Cardiac fibroblast (primary cell): ENCODE measurements around the gene OSBPL7.
A peak's percentile ranks its signal among the peaks of the same experiment; 100 is the strongest.

Experiments used
- DNase-seq, 2 donors: peaks; one replicate each; pipeline versions ENCODE4 v3.0.0 to v3.0.0-alpha.2; 2010; ENCODE audit warnings: low read depth in 2 of 2
- H3K4me3 ChIP-seq, 2 donors: replicated peaks in 1 of 2; 1 replicate in 1 of 2; 2 replicates in 1 of 2; pipeline ENCODE4 v1.5.1; 2011; ENCODE audit warnings: low read depth in 2 of 2, low read length in 2 of 2, mild to moderate bottlenecking in 2 of 2, moderate library complexity in 1 of 2
- TF ChIP-seq, protein P1 (sequence below): IDR thresholded peaks from one replicate; pipeline ENCODE4 v1.5.1; 2011; ENCODE audit warnings: low read depth, mild to moderate bottlenecking, low read length, inconsistent platforms

The OSBPL7 gene

GRCh38 chr17:47864791-47865216 lies 43.2 kb upstream of the OSBPL7 start:
- no peak for DNase-seq

DNA sequence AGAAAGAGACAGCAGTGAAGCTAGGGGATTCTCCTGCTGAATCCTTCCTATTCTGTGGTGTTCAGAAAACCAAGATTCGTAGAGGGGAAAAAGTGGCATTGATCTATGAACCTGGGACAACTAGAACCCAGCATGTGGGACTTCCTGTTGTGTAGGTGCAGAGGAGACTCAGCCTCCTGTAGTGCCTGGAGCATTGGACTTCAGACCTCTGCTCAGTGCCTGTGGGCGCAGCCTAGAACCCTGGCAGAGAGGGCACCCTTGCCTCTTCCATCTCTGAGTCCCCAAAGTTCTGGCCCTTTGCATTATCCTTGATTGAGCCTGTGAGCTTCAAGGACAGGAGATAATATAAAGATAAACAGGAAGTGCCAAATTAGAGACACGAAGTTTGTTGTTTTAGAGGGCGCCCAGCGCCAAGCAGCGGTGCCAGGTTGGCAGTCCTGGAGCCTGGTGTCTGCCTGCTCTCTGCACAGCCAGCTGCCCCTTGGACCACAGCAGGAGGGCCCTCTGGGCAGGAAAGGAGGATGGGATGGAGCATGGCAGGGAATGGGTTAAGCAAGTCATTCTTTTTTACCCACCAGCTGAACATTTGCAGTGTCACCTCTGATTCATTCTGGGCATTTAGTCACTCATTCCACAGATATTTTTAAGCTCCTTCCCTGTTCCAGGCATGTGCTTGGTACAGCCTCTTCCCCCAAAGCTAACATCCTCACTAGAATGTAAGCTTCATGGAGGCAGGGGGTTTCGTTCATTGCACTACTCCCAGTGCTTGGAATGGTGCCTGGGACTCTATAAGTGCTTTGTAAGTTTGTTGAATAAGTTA lies 41.2 kb upstream of the OSBPL7 start:
- TF ChIP-seq, protein P1, sequence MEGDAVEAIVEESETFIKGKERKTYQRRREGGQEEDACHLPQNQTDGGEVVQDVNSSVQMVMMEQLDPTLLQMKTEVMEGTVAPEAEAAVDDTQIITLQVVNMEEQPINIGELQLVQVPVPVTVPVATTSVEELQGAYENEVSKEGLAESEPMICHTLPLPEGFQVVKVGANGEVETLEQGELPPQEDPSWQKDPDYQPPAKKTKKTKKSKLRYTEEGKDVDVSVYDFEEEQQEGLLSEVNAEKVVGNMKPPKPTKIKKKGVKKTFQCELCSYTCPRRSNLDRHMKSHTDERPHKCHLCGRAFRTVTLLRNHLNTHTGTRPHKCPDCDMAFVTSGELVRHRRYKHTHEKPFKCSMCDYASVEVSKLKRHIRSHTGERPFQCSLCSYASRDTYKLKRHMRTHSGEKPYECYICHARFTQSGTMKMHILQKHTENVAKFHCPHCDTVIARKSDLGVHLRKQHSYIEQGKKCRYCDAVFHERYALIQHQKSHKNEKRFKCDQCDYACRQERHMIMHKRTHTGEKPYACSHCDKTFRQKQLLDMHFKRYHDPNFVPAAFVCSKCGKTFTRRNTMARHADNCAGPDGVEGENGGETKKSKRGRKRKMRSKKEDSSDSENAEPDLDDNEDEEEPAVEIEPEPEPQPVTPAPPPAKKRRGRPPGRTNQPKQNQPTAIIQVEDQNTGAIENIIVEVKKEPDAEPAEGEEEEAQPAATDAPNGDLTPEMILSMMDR = no peak
- no peak overlapping the region for H3K4me3 ChIP-seq
- peak; percentile 65 to 92 for DNase-seq

More at GRCh38 chr17:47864791-47865216, 43.2 kb upstream of the OSBPL7 start:
- TF ChIP-seq, protein P1 = no peak
- no peak overlapping the region for H3K4me3 ChIP-seq

- TF ChIP-seq, protein P1 = no peak
- no peak for DNase-seq
- H3K4me3 ChIP-seq = no peak overlapping the region
Measured at GRCh38 chr17:47860386-47860785, 38.8 kb upstream of the OSBPL7 start.

- H3K4me3 ChIP-seq = no peak overlapping the region
- TF ChIP-seq, protein P1 = no peak
- no peak for DNase-seq
Measured at GRCh38 chr17:47857551-47858455, 36.2 kb upstream of the OSBPL7 start.

GRCh38 chr17:47856830-47857229 lies 35.2 kb upstream of the OSBPL7 start:
- no peak for DNase-seq
- TF ChIP-seq, protein P1 = no peak
- no peak overlapping the region for H3K4me3 ChIP-seq

- no peak overlapping the region for H3K4me3 ChIP-seq
- TF ChIP-seq, protein P1 = no peak
- DNase-seq = peak in 1 of 2 donors; percentile 39
Measured at GRCh38 chr17:47855737-47856136, 34.1 kb upstream of the OSBPL7 start.
